Measurements from ENCODE around the gene GMEB2.

DNA sequence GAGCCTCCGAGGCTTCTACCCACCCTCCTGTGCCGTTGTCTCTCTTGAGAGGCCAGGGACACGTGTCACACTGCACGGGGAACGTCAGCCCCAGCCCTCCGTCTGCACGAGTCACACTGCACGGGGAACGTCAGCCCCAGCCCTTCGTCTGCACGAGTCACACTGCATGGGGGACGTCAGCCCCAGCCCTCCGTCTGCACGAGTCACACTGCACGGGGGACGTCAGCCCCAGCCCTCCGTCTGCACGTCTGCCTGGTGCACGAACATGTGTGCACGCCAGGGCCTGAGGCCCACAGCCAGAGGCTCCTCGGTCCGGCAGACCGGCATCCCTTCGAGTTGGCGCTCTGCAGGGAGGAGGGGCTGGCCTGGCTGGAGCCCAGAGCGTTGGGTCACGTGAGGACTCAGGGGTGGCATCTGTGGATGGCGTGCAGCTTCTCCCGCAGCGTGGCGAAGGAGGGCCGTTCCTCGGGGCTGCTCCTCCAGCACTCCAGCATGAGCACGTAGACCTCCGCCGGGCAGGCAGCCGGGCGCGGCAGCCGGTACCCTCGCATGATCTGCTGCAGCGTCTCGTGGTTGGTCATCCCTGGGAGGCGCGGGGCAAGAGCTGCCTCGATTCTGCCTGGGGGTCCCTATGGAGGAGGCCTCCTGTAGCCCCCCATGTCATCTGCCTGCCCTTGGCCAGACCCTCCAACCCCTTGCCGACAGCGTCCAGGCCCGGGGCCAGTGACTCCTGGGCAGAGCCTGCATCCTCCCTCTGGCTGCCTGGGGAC lies 86.3 kb downstream of the GMEB2 start:
- TF ChIP-seq, protein P1, sequence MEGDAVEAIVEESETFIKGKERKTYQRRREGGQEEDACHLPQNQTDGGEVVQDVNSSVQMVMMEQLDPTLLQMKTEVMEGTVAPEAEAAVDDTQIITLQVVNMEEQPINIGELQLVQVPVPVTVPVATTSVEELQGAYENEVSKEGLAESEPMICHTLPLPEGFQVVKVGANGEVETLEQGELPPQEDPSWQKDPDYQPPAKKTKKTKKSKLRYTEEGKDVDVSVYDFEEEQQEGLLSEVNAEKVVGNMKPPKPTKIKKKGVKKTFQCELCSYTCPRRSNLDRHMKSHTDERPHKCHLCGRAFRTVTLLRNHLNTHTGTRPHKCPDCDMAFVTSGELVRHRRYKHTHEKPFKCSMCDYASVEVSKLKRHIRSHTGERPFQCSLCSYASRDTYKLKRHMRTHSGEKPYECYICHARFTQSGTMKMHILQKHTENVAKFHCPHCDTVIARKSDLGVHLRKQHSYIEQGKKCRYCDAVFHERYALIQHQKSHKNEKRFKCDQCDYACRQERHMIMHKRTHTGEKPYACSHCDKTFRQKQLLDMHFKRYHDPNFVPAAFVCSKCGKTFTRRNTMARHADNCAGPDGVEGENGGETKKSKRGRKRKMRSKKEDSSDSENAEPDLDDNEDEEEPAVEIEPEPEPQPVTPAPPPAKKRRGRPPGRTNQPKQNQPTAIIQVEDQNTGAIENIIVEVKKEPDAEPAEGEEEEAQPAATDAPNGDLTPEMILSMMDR (IDR thresholded peaks at IDR 0.05): no peak
- no peak for TF ChIP-seq EZH2 (IDR thresholded peaks at IDR 0.05)
